ENCODE results near the gene INO80B. TPM values are rescaled to one million over a fixed set of nuclear protein-coding genes. Genes with fewer than 3 reads are reported as not detected.

INO80B gene
- total and polyA plus RNA-seq, 10 donors, result 9.0 to 50.3 (median 33.4) TPM

- H3K27me3 ChIP-seq (replicated peaks in 1 of 7), result no peaks in the 10 kb centered on the region
- peak; percentile 69 for DNase-seq
- intact Hi-C loops (cut with DNase I; ENCODE audit: low total_unique reads), result no loop called here
- no peaks in the 10 kb centered on the region for H3K9me3 ChIP-seq
- WGBS, 5 donors, result 87 to 92% (median 91%) methylated on average over 7 to 14 of the region's 14 CpGs
- peaks cover 0 to 28% (median 11%) of the 10 kb centered on the region in 6 donors for H3K4me1 ChIP-seq
- H3K4me3 ChIP-seq, result no peak overlapping the region
- peaks cover 0 to 61% (median 15%) of the 10 kb centered on the region in 6 donors for H3K36me3 ChIP-seq
- peak overlapping the region in 5 of 8 donors; percentile 4 to 64 (median 39) for H3K27ac ChIP-seq
- TF ChIP-seq POLR2A (IDR thresholded peaks at IDR 0.05) (no peak), POLR2AphosphoS5 (IDR thresholded peaks at IDR 0.05) (peak in 1 of 3 donors; percentile 8)
Measured at GRCh38 chr2:74426181-74426758, 28.6 kb upstream of the INO80B start.

GRCh38 chr2:74427551-74427950 lies 27.3 kb upstream of the INO80B start:
- no peak overlapping the region for H3K27ac ChIP-seq
- DNase-seq, result peak; percentile 53
- WGBS, 5 donors, result 84 to 95% (median 89%) methylated on average over 3 of the region's 3 CpGs
- H3K36me3 ChIP-seq, result peaks cover 0 to 61% (median 15%) of the 10 kb centered on the region in 6 donors
- no peak for TF ChIP-seq POLR2AphosphoS5 (IDR thresholded peaks at IDR 0.05)
- no peak for TF ChIP-seq CTCF (IDR thresholded peaks at IDR 0.05 in 8 of 11, conservative IDR thresholded peaks at IDR 0.05 in 3 of 11)
- no peak for TF ChIP-seq POLR2A (IDR thresholded peaks at IDR 0.05)
- H3K4me1 ChIP-seq, result peaks cover 0 to 17% (median 3%) of the 10 kb centered on the region in 6 donors
- H3K27me3 ChIP-seq (replicated peaks in 1 of 7), result no peaks in the 10 kb centered on the region
- intact Hi-C loops (cut with DNase I; ENCODE audit: low total_unique reads), result no loop called here
- no peak overlapping the region for H3K4me3 ChIP-seq
- H3K9me3 ChIP-seq, result no peaks in the 10 kb centered on the region

- DNase-seq, result peak; percentile 51
- no peak for TF ChIP-seq POLR2A (IDR thresholded peaks at IDR 0.05)
- TF ChIP-seq POLR2AphosphoS5 (IDR thresholded peaks at IDR 0.05), result no peak
- no peak for TF ChIP-seq CTCF (IDR thresholded peaks at IDR 0.05 in 8 of 11, conservative IDR thresholded peaks at IDR 0.05 in 3 of 11)
- H3K36me3 ChIP-seq, result peaks cover 0 to 61% (median 15%) of the 10 kb centered on the region in 6 donors
- intact Hi-C loops (cut with DNase I; ENCODE audit: low total_unique reads), result no loop called here
- no peaks in the 10 kb centered on the region for H3K27me3 ChIP-seq (replicated peaks in 1 of 7)
- H3K4me1 ChIP-seq, result peaks cover 0 to 17% (median 3%) of the 10 kb centered on the region in 6 donors
- no peak overlapping the region for H3K27ac ChIP-seq
- 89 to 95% (median 92%) methylated on average over 5 of the region's 5 CpGs for WGBS, 5 donors
- no peaks in the 10 kb centered on the region for H3K9me3 ChIP-seq
- no peak overlapping the region for H3K4me3 ChIP-seq
Measured at GRCh38 chr2:74428675-74429074, 26.2 kb upstream of the INO80B start.

- no peak for TF ChIP-seq CTCF (IDR thresholded peaks at IDR 0.05 in 8 of 11, conservative IDR thresholded peaks at IDR 0.05 in 3 of 11)
- no peak for TF ChIP-seq POLR2AphosphoS5 (IDR thresholded peaks at IDR 0.05)
- no peak for TF ChIP-seq POLR2A (IDR thresholded peaks at IDR 0.05)
- WGBS, 5 donors, result 83 to 94% (median 91%) methylated on average over 10 to 18 of the region's 18 CpGs
- Histone ChIP-seq H3K27me3 (replicated peaks in 1 of 7) (no peaks in the 10 kb centered on the region), H3K36me3 (peaks cover 0 to 59% (median 15%) of the 10 kb centered on the region in 6 donors), H3K9me3 (no peaks in the 10 kb centered on the region), H3K27ac (no peak overlapping the region), H3K4me3 (no peak overlapping the region), H3K4me1 (peaks cover 0 to 17% (median 3%) of the 10 kb centered on the region in 6 donors)
- intact Hi-C loops (cut with DNase I; ENCODE audit: low total_unique reads), result no loop called here
- DNase-seq, result peak; percentile 23
Measured at GRCh38 chr2:74429487-74430451, 25.1 kb upstream of the INO80B start.
